Effector CD8-positive, alpha-beta T cell (primary cell): ENCODE measurements around the gene WWP2.
"Not testable (repeated sequence)": the region's sequence is repeated elsewhere in the genome, so short reads cannot be mapped to it uniquely, and the experiment has no call there.

Source experiments
- DNase-seq: peaks from one replicate; lab custom pipeline; 2025; lab: John Stamatoyannopoulos, UW

Gene WWP2

DNA sequence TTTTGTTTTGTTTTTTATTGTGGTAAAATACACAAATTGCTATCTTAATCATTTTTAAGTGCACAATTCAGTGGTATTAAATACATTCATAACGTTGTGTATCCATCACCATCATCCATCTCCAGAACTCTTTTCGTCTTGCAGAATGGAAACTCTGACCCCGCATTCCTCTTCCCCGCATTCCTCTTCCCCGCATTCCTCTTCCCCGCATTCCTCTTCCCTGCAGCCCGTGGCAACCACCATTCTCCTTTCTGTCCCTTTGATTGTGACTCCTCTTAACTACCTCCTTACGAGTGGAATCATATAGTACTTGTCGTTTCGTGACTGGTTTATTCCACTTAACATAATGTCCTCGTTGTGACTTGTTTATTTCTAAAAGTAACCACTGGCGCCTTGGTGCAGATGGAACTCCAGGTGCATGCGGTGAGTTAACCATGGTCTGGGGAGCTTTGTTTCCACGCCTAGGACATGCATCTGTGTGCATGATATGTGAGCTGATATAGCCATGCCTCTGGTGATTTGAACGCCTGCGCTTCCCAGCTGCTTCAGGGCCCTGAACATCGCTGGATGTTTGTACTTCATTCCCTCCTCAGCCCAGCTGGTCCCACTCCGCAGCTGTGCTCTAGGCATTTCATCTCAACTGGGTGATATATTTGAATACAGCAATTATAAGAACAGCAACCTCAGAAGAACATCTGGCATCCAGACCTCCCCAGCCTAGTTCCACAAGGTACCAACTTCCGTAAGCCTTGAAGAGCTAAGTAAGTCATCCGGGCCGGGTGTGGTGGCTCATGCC is 181.3 kb downstream of the WWP2 start:
- DNase-seq: not testable (repeated sequence)

DNA sequence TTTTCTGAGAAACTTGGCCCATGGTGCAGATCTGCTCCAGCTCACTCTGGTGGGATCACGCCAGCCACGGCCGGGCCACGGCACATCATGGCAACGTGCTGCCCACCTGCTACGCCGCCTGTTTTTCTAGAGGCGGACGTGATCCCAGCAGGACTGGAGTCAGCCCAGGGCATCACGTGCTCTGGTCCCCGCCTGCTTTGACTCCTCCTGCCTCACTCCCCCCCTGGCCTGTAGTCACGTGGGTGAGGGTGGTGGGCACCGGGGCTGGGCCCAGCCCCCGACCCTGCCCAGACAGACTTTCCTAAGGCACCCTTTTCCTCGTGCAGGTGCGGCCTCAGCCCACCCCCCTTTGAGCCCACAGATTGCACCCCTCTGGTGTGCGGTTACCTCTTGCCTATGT is 188.3 kb downstream of the WWP2 start:
- DNase-seq: not testable (repeated sequence)

DNA sequence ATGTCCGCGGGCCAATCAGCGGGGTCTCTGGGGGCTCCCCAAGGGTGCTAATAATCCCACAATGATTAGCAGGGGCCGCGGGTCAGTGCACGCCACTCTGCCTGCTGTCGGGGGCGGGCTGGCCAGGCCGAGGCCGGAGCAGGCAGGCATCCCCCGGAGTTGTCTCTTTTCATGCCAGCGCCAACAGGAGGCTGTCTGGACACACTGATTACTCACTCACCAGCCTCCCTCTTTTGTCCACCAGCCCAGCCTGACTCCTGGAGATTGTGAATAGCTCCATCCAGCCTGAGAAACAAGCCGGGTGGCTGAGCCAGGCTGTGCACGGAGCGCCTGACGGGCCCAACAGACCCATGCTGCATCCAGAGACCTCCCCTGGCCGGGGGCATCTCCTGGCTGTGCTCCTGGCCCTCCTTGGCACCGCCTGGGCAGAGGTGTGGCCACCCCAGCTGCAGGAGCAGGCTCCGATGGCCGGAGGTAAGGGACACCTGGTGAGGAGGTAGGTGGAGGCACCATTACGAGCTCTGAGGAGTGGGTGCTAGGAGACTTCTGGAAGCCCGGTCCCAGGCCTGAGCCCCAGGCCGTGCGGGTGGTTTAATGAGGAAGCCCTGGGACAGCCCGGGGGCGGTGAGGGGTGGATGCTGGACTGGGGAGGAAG is 189.0 kb downstream of the WWP2 start, which contains the start of gene CLEC18A:
Gene CLEC18A (plus strand): TSS at position 318 of the 655 bp plus-strand sequence. CDS start 33 bp downstream, at position 351.
- DNase-seq: not testable (repeated sequence)

DNA sequence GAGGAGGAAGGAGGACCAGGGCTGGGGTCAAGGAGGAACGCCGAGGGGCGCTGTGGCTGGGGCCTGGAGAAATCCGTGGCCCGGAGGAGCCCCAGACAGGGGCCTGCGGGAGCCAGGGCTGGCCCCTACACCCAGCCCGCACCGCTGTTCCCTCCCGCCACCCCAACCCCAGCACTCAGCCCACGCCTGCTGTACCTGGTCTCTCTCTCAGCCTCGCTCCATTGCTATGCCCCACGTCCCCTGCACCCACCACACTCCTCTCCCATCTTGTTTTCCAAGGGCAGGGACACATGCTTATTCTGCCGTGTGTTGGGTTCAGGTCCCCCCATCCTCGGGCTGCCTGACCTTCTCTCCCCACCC is 189.5 kb downstream of the WWP2 start:
- not testable (repeated sequence) for DNase-seq

DNA sequence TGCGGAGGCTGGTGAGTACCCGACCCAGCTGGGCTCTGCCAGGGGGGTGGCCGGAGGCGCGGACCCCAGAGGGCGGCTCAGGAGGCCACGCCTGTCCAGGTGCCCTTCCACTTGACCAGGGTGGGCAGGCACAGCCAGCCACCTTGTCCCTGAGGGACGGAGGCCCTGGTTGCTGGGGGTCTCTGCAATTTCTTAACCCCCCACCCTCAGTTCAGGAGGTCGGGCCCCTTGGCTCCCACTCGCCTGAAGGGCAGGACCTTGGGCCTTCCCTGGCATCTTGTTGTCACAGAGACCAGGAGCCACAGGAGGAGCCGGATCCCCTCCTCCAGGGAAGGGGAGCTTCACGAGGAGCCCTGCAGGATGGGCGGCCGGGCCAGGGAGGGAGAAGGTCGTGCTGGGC is 190.0 kb downstream of the WWP2 start:
- DNase-seq: not testable (repeated sequence)

DNA sequence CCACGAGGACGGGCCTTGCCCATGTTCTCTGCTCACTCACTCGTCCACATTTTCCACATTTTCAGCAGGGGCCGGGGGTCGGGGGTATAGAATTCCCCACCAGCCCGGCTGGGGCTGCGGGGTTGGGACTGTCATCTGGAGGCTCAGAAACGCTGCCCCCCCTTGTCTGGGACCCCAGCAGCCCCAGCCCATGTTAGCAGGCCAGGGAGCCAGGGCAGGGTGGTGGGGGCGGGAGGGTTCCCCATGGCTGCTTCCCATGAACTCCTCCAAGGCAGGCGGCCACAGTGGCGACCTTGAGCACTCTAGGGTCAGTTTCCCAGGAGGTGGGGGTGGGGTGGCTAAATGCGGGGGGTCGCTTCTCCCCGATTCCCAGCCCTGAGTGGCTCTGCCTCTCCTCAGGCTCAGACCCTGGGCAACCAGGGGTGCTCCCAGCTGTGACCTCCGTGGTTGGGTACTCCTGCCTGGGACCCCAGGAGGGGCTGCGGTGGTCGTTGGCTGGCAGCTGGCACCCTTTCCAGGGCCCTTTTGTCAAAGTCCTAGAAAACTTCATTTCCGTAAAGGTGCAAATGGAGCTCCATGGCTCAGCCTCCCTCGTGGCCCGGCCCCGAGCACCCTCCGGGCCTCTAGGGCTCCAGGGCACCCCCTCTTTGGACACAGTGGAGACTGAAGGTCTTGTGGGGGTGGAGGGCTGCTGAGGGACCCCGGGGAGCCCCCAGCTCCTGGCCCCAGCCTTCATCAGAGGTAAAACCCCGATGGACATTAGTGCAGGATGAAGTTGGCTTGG is 190.6 kb downstream of the WWP2 start:
- not testable (repeated sequence) for DNase-seq

DNA sequence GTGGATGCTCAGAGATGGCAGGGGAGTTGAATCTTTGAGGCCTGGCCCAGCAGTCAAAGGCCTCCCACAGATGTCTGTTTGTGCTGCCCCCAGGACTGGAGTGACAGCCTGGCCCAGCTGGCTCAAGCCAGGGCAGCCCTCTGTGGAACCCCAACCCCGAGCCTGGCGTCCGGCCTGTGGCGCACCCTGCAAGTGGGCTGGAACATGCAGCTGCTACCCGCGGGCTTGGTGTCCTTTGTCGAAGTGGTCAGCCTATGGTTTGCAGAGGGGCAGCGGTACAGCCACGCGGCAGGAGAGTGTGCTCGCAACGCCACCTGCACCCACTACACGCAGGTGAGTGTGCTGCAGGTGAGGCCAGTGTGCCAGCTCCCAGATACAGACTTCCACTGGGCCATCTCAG is 192.1 kb downstream of the WWP2 start:
- DNase-seq: not testable (repeated sequence)

DNA sequence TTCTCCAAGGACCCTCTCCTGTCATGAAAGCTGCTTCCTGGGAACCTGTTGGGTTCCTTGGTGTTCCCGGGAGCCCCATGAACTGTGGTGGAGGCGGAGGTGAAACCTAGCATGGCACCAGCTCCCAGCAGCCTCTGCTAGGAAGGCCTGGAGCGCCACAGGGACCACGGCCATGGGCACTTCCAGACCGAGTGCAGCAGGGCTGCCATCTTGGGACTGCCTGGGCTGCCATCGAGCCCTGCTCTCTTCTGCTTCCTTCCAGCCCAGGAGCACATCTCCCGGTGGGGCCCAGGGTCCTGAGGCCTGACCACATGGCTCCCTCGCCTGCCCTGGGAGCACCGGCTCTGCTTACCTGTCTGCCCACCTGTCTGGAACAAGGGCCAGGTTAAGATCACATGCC is 201.2 kb downstream of the WWP2 start:
- DNase-seq: not testable (repeated sequence)

DNA sequence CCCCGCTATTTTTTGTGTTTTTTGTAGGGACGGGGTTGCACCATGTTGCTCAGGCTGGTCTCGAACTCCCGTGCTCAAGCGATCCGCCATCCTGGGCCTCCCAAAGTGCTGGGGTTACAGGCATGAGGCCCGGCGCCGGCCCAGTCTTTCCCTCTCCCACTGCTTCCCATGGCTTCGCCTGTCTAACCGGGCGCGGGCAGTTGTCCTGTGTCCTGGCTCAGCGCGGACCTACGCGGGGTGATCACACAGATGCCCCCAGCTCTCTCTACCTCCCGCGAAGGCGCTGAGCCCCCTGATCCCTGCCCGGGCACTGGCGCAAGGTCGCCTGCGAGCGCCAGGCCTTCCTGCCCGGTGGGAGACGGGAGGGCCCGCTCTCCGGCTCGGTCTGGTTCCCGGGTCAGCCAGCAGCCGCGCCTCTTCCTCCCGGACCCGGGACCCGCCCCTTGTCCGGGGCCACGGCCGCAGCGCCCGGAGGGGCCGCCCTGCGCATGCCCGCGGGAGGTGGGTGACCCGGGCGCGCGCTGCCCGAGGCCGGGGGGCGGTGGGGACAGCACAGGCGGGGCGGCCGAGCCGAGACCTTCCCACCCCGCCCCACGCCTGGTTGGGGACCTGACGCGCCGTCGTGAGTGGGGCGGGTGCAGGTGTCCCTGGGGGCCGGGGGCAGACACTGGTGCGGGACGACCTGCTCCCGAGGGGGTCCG is 203.0 kb downstream of the WWP2 start:
- DNase-seq: not testable (repeated sequence)

DNA sequence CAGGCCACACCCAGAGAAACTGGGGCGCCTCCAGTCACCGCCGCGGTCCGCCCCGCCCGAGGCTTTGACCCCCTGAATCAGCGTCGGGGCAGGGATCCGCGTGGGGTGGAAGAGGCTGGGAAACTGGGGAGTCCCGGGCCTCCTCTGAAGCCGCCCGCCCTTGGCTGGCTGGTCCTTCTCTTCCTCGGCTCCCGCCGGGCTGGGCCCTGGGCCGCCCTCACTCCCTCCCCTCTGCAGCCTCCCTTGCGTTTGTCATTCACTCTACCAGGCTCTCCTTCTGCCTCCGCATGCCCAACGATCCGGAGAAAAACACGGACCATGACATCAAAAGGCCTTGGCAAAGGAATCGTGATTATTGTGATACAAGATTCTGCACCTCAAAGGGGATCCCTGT is 203.5 kb downstream of the WWP2 start:
- not testable (repeated sequence) for DNase-seq

DNA sequence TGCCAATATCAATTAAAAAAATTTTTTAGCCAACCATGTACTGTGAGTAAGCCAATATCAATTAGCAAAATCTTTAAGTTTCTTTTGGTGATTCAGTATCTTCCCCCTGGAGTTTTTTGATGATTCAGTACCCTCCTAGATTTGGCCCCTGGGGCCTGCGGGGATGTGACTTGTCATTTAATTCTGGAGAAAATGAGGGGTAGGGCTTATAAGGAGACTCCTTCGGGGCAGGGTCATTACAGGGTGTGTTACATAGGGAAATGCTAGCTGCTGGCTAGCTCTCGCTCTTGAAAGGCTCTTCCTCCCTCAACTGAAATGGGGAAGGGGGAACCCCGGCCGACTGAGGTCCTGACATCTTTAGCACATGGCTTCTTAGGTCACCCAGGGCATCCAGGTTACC is 205.6 kb downstream of the WWP2 start:
- DNase-seq: not testable (repeated sequence)

DNA sequence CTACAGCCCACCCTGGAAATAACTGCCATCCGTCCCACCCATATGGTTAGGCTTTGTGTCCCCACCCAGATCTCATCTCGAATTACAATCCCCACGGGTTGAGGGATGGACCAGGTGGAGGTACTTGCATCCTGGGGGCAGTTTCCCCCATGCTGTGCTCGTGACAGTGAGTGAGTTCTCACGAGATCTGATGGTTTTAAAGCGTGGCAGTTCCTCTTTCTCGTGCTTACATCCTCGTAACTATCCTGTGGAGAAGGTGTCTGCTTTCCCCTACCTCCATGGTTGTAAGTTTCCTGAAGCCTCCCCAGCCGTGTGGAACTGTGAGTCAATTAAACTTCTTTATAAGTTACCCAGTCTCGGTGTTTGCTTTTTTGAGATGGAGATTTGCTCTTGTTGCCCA is 206.0 kb downstream of the WWP2 start:
- DNase-seq: not testable (repeated sequence)

DNA sequence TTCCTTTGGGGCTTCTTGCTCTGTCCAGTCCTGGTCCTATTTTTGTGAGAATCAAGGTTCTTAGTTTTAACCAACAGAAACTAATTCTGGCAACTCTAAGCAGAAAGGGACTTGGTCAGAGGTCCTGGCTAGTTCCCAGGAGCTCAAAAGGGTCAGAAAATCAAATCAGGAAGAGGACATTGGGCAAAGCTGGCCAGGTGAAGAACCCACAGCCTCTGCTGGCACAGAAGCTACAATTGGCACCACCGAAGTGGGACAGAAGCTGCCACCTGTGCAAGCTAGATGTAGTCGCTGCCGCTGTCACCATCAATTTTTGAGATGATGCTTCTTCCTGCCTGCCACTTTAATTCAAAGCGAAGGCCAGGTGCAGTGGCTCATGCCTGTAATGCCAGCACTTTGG is 207.5 kb downstream of the WWP2 start:
- not testable (repeated sequence) for DNase-seq

DNA sequence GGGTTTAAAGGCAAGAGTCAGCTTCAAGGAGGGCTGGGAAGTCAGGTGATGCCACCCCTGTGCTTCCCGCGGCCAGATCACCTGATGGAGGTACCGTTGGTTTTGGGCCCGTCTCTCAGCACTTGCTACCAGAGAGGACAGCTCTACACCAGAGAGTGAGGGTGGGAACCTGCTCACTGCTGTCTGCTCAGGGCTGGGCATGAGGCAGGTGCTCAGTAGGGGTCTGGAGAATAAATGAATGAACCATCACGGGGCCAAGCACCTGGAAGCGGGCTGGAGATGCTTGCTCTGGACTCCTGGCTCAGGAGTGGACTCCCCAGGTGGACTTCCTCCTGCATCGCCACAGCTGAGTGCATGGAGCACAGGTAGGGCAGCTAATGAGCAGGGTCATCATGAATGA is 210.0 kb downstream of the WWP2 start:
- not testable (repeated sequence) for DNase-seq

DNA sequence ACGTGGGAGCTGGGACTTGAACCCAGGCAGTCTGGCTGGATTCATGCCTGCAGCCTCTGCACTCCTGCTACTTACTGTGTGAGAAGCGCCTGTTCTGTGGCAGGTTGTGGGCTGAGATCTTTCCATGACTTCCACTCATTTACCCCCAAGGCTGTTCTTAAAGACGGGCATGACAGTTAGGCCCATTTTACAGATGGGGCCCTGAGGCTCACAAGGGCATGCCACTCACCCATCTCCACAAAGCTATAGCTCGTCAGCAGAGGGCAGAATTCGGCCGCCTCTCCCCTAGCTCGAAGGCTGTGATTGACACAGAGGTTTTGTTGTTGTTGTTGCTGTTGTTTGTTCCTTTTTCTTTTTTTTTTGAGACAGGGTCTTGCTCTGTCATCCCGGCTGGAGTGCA is 210.8 kb downstream of the WWP2 start:
- not testable (repeated sequence) for DNase-seq

DNA sequence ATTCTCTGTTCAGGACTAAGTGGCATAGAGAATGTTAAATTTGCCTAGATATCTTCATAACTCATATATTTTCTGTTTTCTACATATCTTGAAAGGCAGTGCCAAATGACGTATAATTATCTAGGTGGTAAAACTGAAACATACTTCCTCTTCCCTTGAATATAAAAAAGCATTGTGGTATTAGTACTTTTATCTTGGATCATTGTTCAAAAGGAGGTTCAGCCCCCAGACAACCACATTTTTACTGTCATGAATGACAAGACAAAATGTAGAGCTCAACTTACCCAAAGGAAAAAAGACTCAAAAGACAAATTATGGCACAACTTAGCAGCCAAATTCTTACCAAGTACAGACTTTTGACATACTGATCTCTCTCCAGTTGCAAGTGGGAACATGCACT is 223.1 kb downstream of the WWP2 start:
- not testable (repeated sequence) for DNase-seq
